ENCODE results near the gene SUN5.

DNA sequence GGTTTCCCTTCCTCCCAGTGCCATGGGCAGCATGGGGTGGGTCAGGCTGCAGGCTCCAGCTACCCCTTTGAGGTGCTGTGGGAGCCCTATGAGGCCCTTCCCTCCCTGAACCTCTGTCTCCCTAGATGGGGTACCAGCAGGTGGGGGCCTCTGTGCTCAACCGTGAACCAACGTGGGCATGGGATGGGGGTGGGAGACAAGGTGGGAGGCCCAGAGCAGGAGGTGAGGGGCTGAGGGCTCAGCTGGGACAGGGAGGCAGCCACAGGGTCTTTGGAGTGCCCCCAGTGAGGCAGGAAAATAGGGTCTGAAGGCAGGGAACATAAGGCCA is 33.3 kb downstream of the SUN5 start:
- TF ChIP-seq, protein P1, sequence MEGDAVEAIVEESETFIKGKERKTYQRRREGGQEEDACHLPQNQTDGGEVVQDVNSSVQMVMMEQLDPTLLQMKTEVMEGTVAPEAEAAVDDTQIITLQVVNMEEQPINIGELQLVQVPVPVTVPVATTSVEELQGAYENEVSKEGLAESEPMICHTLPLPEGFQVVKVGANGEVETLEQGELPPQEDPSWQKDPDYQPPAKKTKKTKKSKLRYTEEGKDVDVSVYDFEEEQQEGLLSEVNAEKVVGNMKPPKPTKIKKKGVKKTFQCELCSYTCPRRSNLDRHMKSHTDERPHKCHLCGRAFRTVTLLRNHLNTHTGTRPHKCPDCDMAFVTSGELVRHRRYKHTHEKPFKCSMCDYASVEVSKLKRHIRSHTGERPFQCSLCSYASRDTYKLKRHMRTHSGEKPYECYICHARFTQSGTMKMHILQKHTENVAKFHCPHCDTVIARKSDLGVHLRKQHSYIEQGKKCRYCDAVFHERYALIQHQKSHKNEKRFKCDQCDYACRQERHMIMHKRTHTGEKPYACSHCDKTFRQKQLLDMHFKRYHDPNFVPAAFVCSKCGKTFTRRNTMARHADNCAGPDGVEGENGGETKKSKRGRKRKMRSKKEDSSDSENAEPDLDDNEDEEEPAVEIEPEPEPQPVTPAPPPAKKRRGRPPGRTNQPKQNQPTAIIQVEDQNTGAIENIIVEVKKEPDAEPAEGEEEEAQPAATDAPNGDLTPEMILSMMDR (IDR thresholded peaks at IDR 0.05): no peak
- TF ChIP-seq POLR2A (IDR thresholded peaks at IDR 0.05): no peak

Measured in testis (tissue), 2 donors.